Esophagus muscularis mucosa (tissue), 4 donors: ENCODE results near the gene DEAF1. TPM values are rescaled to one million over a fixed set of nuclear protein-coding genes. Genes with fewer than 3 reads are reported as not detected.

ENCODE experiments used
- DNase-seq: peaks from one replicate; pipeline ENCODE4 v3.0.0-alpha.2; 2017; ENCODE audit errors: extremely low spot score
- H3K27ac ChIP-seq, 4 donors: fragments of 200-600 bp; sonication (generic); replicated peaks in 1 of 4; 1 replicate in 3 of 4; 2 replicates in 1 of 4; pipeline ENCODE4 v1.5.1; 2016 to 2019; ENCODE audit warnings: mild to moderate bottlenecking in 1 of 4
- H3K27me3 ChIP-seq, 4 donors: fragments of 200-600 bp; sonication (generic); one replicate each; pipeline versions ENCODE4 v1.5.1 to v1.6.0; 2016 to 2019
- H3K36me3 ChIP-seq, 4 donors: fragments of 200-600 bp; sonication (generic); one replicate each; pipeline ENCODE4 v1.5.1; 2016 to 2019
- H3K4me1 ChIP-seq, 4 donors: fragments of 200-600 bp; sonication (generic); one replicate each; pipeline ENCODE4 v1.5.1; 2016 to 2019
- H3K4me3 ChIP-seq, 4 donors: fragments of 200-600 bp; sonication (generic); 1 replicate in 2 of 4; 2 replicates in 2 of 4; pipeline ENCODE4 v1.5.1; 2016 to 2019; ENCODE audit warnings: mild to moderate bottlenecking in 4 of 4, moderate library complexity in 1 of 4
- H3K9me3 ChIP-seq, 4 donors: fragments of 200-600 bp; sonication (generic); 1 replicate in 3 of 4; 2 replicates in 1 of 4; pipeline ENCODE4 v1.5.1; 2016 to 2019
- CTCF ChIP-seq, 3 experiments: fragments of 200-600 bp in 2 of 3; fragments of 450-650 bp in 1 of 3; sonication (generic) in 2 of 3; IDR thresholded peaks; one replicate each; pipeline ENCODE4 v1.5.1; 2017 to 2019; ENCODE audit warnings: antibody characterized with exemption in 3 of 3, mild to moderate bottlenecking in 2 of 3, moderate library complexity in 1 of 3
- EP300 ChIP-seq: sonication (generic); formaldehyde crosslinking; IDR thresholded peaks from one replicate; pipeline ENCODE4 v1.6.1; 2017; ENCODE audit warnings: antibody characterized with exemption
- POLR2A ChIP-seq: fragments of 450-650 bp; IDR thresholded peaks from one replicate; pipeline ENCODE4 v1.6.1; 2017; ENCODE audit warnings: antibody characterized with exemption, moderate library complexity, mild to moderate bottlenecking, low read depth
- POLR2AphosphoS5 ChIP-seq, 2 donors: sonication (generic); formaldehyde crosslinking; IDR thresholded peaks; one replicate each; pipeline ENCODE4 v1.6.1; 2017; ENCODE audit warnings: antibody characterized with exemption in 2 of 2
- WGBS: methylation state at CpG from one replicate; pipeline ENCODE4 v1.1.5; 2018; 5-methylcytosine and 5-hydroxymethylcytosine counted together
- intact Hi-C: fragments of 100-400 bp; cut with DNase I; formaldehyde crosslinking; loops from one replicate; pipeline ENCODE4 v1.15.1; 2023
- total RNA-seq, 4 donors: library from RNA; depleted of rRNA; stranded (reverse); fragments of >200 nt; gene quantifications; one replicate each; pipeline versions ENCODE4 v1.1.0 to v1.2.1, GENCODE V29; 2016

DEAF1 gene
- total RNA-seq, 4 donors from 2014 or later = 24.9 to 57.1 (median 39.4) TPM

- Histone ChIP-seq H3K27me3 (peaks cover 0 to 39% (median 2%) of the 10 kb centered on the region in 4 donors), H3K4me1 (peaks cover 2 to 23% (median 12%) of the 10 kb centered on the region in 4 donors), H3K4me3 (no peak overlapping the region), H3K36me3 (peaks cover 0 to 51% (median 30%) of the 10 kb centered on the region in 4 donors), H3K27ac (no peak overlapping the region), H3K9me3 (no peaks in the 10 kb centered on the region)
- 87% methylated on average over 27 of the region's 27 CpGs for WGBS
- TF ChIP-seq POLR2AphosphoS5 (IDR thresholded peaks at IDR 0.05) (no peak), POLR2A (no peak), CTCF (IDR thresholded peaks at IDR 0.05) (no peak), EP300 (no peak)
- DNase-seq = no peak
- intact Hi-C loops = no loop called here
Measured at GRCh38 chr11:621838-622237, 73.2 kb downstream of the DEAF1 start.

- H3K4me3 ChIP-seq = no peak overlapping the region
- 83% methylated on average over 27 of the region's 45 CpGs for WGBS
- H3K9me3 ChIP-seq = no peaks in the 10 kb centered on the region
- TF ChIP-seq CTCF (IDR thresholded peaks at IDR 0.05) (no peak), POLR2AphosphoS5 (IDR thresholded peaks at IDR 0.05) (no peak)
- peaks cover 0 to 23% (median 10%) of the 10 kb centered on the region in 4 donors for H3K4me1 ChIP-seq
- H3K27me3 ChIP-seq = peaks cover 0 to 33% (median 2%) of the 10 kb centered on the region in 4 donors
- H3K27ac ChIP-seq = no peak overlapping the region
- H3K36me3 ChIP-seq = peaks cover 0 to 51% (median 30%) of the 10 kb centered on the region in 4 donors
- DNase-seq = no peak
- intact Hi-C loops = no loop called here
Measured at GRCh38 chr11:620935-621814, 73.8 kb downstream of the DEAF1 start.

GRCh38 chr11:620201-620600 lies 74.8 kb downstream of the DEAF1 start:
- Histone ChIP-seq H3K9me3 (no peaks in the 10 kb centered on the region), H3K27me3 (peaks cover 0 to 23% (median 2%) of the 10 kb centered on the region in 4 donors), H3K36me3 (peaks cover 0 to 51% (median 30%) of the 10 kb centered on the region in 4 donors), H3K4me1 (peaks cover 2 to 26% (median 14%) of the 10 kb centered on the region in 4 donors), H3K4me3 (no peak overlapping the region), H3K27ac (no peak overlapping the region)
- TF ChIP-seq POLR2AphosphoS5 (IDR thresholded peaks at IDR 0.05) (no peak), EP300 (no peak), POLR2A (no peak), CTCF (IDR thresholded peaks at IDR 0.05) (no peak)
- intact Hi-C loops = no loop called here
- no peak for DNase-seq
- 93% methylated on average over 12 of the region's 13 CpGs for WGBS

- Histone ChIP-seq H3K4me1 (peaks cover 8 to 31% (median 19%) of the 10 kb centered on the region in 4 donors), H3K9me3 (no peaks in the 10 kb centered on the region), H3K4me3 (no peak overlapping the region), H3K27ac (no peak overlapping the region), H3K36me3 (peaks cover 0 to 52% (median 31%) of the 10 kb centered on the region in 4 donors), H3K27me3 (peaks cover 0 to 17% (median 1%) of the 10 kb centered on the region in 4 donors)
- 95% methylated on average over 4 of the region's 22 CpGs for WGBS
- TF ChIP-seq EP300 = no peak
- TF ChIP-seq CTCF (IDR thresholded peaks at IDR 0.05) = no peak
- intact Hi-C loops = no loop called here
- no peak for DNase-seq
Measured at GRCh38 chr11:619628-620050, 75.4 kb downstream of the DEAF1 start.
